GM12875 (cell line): Measurements from ENCODE around the gene VIPR2.
"Not testable (repeated sequence)": the region's sequence is repeated elsewhere in the genome, so short reads cannot be mapped to it uniquely, and the experiment has no call there.

Experiments used
- H3K4me3 ChIP-seq: one replicate; pipeline ENCODE4 v1.5.1; 2011; ENCODE audit warnings: low read depth, low read length, control low read depth
- CTCF ChIP-seq: IDR thresholded peaks from 2 replicates; pipeline ENCODE4 v1.5.1; 2011; ENCODE audit warnings: low read depth, mild to moderate bottlenecking, control low read depth, inconsistent platforms, low read length, moderate library complexity, borderline replicate concordance; ENCODE audit not compliant: insufficient read depth

The VIPR2 gene

GRCh38 chr7:159127691-159128642 is 16.7 kb downstream of the VIPR2 start:
- TF ChIP-seq CTCF, result no peak
- no peak overlapping the region for H3K4me3 ChIP-seq

GRCh38 chr7:159126311-159127260 is 18.1 kb downstream of the VIPR2 start:
- TF ChIP-seq CTCF, result no peak

GRCh38 chr7:159125955-159126270 is 18.8 kb downstream of the VIPR2 start:
- no peak overlapping the region for H3K4me3 ChIP-seq
- TF ChIP-seq CTCF, result no peak

More at GRCh38 chr7:159126311-159127260, 18.1 kb downstream of the VIPR2 start:
- H3K4me3 ChIP-seq, result no peak overlapping the region

- no peak overlapping the region for H3K4me3 ChIP-seq
- TF ChIP-seq CTCF, result no peak
Observed at GRCh38 chr7:159125104-159125954, 19.3 kb downstream of the VIPR2 start.

GRCh38 chr7:159123793-159124192 is 20.9 kb downstream of the VIPR2 start:
- not testable (repeated sequence) for H3K4me3 ChIP-seq

GRCh38 chr7:159123294-159123693 is 21.4 kb downstream of the VIPR2 start:
- H3K4me3 ChIP-seq, result not testable (repeated sequence)

- H3K4me3 ChIP-seq, result no peak overlapping the region
- no peak for TF ChIP-seq CTCF
Observed at GRCh38 chr7:159122276-159122675, 22.4 kb downstream of the VIPR2 start.
